Measurements from ENCODE around the gene PTPN6.

The PTPN6 gene

GRCh38 chr12:6944381-6945186 lies 6.6 kb upstream of the PTPN6 start:
- H3K4me3 ChIP-seq (ENCODE audit: low read depth, low read length), result peak overlapping the region; percentile 87
- peak; percentile 89 for TF ChIP-seq CTCF (IDR thresholded peaks at IDR 0.05; ENCODE audit: borderline replicate concordance, insufficient read depth, low read depth, low read length)

GRCh38 chr12:6945613-6946012 lies 5.5 kb upstream of the PTPN6 start:
- TF ChIP-seq CTCF (IDR thresholded peaks at IDR 0.05; ENCODE audit: borderline replicate concordance, insufficient read depth, low read depth, low read length), result no peak
- peak overlapping the region; percentile 87 for H3K4me3 ChIP-seq (ENCODE audit: low read depth, low read length)

- no peak for TF ChIP-seq CTCF (IDR thresholded peaks at IDR 0.05; ENCODE audit: borderline replicate concordance, insufficient read depth, low read depth, low read length)
- H3K4me3 ChIP-seq (ENCODE audit: low read depth, low read length), result peak overlapping the region; percentile 87
Observed at GRCh38 chr12:6946033-6946919, 4.9 kb upstream of the PTPN6 start.

- TF ChIP-seq CTCF (IDR thresholded peaks at IDR 0.05; ENCODE audit: borderline replicate concordance, insufficient read depth, low read depth, low read length), result no peak
- peak overlapping the region; percentile 87 for H3K4me3 ChIP-seq (ENCODE audit: low read depth, low read length)
Observed at GRCh38 chr12:6946920-6947374, 4.2 kb upstream of the PTPN6 start.

- no peak for TF ChIP-seq CTCF (IDR thresholded peaks at IDR 0.05; ENCODE audit: borderline replicate concordance, insufficient read depth, low read depth, low read length)
- no peak overlapping the region for H3K4me3 ChIP-seq (ENCODE audit: low read depth, low read length)
Observed at GRCh38 chr12:6947615-6948014, 3.5 kb upstream of the PTPN6 start.

GRCh38 chr12:6948873-6949594 lies 2.1 kb upstream of the PTPN6 start:
- H3K4me3 ChIP-seq (ENCODE audit: low read depth, low read length), result no peak overlapping the region
- peak; percentile 41; the same call in 1 of the 2 replicates for TF ChIP-seq CTCF (IDR thresholded peaks at IDR 0.05; ENCODE audit: borderline replicate concordance, insufficient read depth, low read depth, low read length)
